Measurements from ENCODE around the gene KIF2C. TPM values are rescaled to one million over a fixed set of nuclear protein-coding genes. Genes with fewer than 3 reads are reported as not detected.

KIF2C gene
- total and polyA plus RNA-seq, 10 donors = 1.4 to 7.6 (median 4.5) TPM

GRCh38 chr1:44740179-44740617 lies 561 bp downstream of the KIF2C start:
- intact Hi-C loops (cut with DNase I; ENCODE audit: low total_unique reads) = no loop called here
- Histone ChIP-seq H3K27ac (peak overlapping the region in 6 of 8 donors; percentile 88 to 93 (median 91)), H3K36me3 (peaks cover 0 to 11% (median 0%) of the 10 kb centered on the region in 6 donors), H3K4me1 (peaks cover 4 to 19% (median 14%) of the 10 kb centered on the region in 6 donors), H3K27me3 (replicated peaks in 1 of 7) (no peaks in the 10 kb centered on the region), H3K4me3 (peak overlapping the region; percentile 39 to 73 (median 48)), H3K9me3 (no peaks in the 10 kb centered on the region)
- TF ChIP-seq CTCF (IDR thresholded peaks at IDR 0.05 in 8 of 11, conservative IDR thresholded peaks at IDR 0.05 in 3 of 11) (no peak), POLR2AphosphoS5 (IDR thresholded peaks at IDR 0.05) (no peak), POLR2A (IDR thresholded peaks at IDR 0.05) (no peak)
- no peak for DNase-seq
- 2 to 7% (median 4%) methylated on average over 14 of the region's 14 CpGs for WGBS, 5 donors

- 85 to 97% (median 92%) methylated on average over 1 of the region's 1 CpG for WGBS, 5 donors
- no peak for DNase-seq
- Histone ChIP-seq H3K27ac (no peak overlapping the region), H3K36me3 (peaks cover 0 to 38% (median 0%) of the 10 kb centered on the region in 6 donors), H3K9me3 (no peaks in the 10 kb centered on the region), H3K4me1 (peaks cover 4 to 19% (median 14%) of the 10 kb centered on the region in 6 donors), H3K4me3 (no peak overlapping the region), H3K27me3 (replicated peaks in 1 of 7) (no peaks in the 10 kb centered on the region)
- TF ChIP-seq CTCF (IDR thresholded peaks at IDR 0.05 in 8 of 11, conservative IDR thresholded peaks at IDR 0.05 in 3 of 11) = no peak
- TF ChIP-seq POLR2A (IDR thresholded peaks at IDR 0.05) = no peak
- no peak for TF ChIP-seq POLR2AphosphoS5 (IDR thresholded peaks at IDR 0.05)
- intact Hi-C loops (cut with DNase I; ENCODE audit: low total_unique reads) = no loop called here
These were observed 3.6 kb downstream of the KIF2C start for GRCh38 chr1:44743211-44743610.

GRCh38 chr1:44747878-44748277 lies 8.2 kb downstream of the KIF2C start:
- intact Hi-C loops (cut with DNase I; ENCODE audit: low total_unique reads) = no loop called here
- TF ChIP-seq POLR2A (IDR thresholded peaks at IDR 0.05) (no peak), POLR2AphosphoS5 (IDR thresholded peaks at IDR 0.05) (no peak), CTCF (IDR thresholded peaks at IDR 0.05 in 8 of 11, conservative IDR thresholded peaks at IDR 0.05 in 3 of 11) (no peak)
- 87 to 100% (median 93%) methylated on average over 3 of the region's 3 CpGs for WGBS, 5 donors
- Histone ChIP-seq H3K36me3 (peaks cover 0 to 82% (median 0%) of the 10 kb centered on the region in 6 donors), H3K4me3 (no peak overlapping the region), H3K27ac (no peak overlapping the region), H3K27me3 (replicated peaks in 1 of 7) (no peaks in the 10 kb centered on the region), H3K4me1 (no peaks in the 10 kb centered on the region), H3K9me3 (no peaks in the 10 kb centered on the region)
- no peak for DNase-seq

- no peaks in the 10 kb centered on the region for H3K27me3 ChIP-seq (replicated peaks in 1 of 7)
- intact Hi-C loops (cut with DNase I; ENCODE audit: low total_unique reads) = no loop called here
- H3K4me1 ChIP-seq = peaks cover 0 to 7% (median 4%) of the 10 kb centered on the region in 6 donors
- WGBS, 5 donors = 69 to 84% (median 73%) methylated on average over 2 of the region's 2 CpGs
- no peak overlapping the region for H3K4me3 ChIP-seq
- H3K9me3 ChIP-seq = no peaks in the 10 kb centered on the region
- peaks cover 0 to 100% (median 0%) of the 10 kb centered on the region in 6 donors for H3K36me3 ChIP-seq
- DNase-seq = no peak
- no peak for TF ChIP-seq POLR2AphosphoS5 (IDR thresholded peaks at IDR 0.05)
- no peak for TF ChIP-seq CTCF (IDR thresholded peaks at IDR 0.05 in 8 of 11, conservative IDR thresholded peaks at IDR 0.05 in 3 of 11)
- no peak for TF ChIP-seq POLR2A (IDR thresholded peaks at IDR 0.05)
- no peak overlapping the region for H3K27ac ChIP-seq
These were observed 17.8 kb downstream of the KIF2C start for GRCh38 chr1:44757420-44757819.

Measured in spleen (tissue), 11 donors.